Heart left ventricle (tissue), 16 donors: ENCODE results near the gene UMODL1. TPM values are rescaled to one million over a fixed set of nuclear protein-coding genes. Genes with fewer than 3 reads are reported as not detected.
A peak's percentile ranks its signal among the peaks of the same experiment; 100 is the strongest.

Experiments used
- ATAC-seq, 4 donors: fragments of 200-7000 bp; cut with Tn5 transposase; one replicate each; pipeline ENCODE4 v1.9.1; 2020 to 2022; ENCODE audit warnings: moderate library complexity in 4 of 4, mild to moderate bottlenecking in 3 of 4, moderate number of reproducible peaks in 1 of 4
- DNase-seq, 5 donors: peaks; one replicate each; pipeline ENCODE4 v3.0.0-alpha.2; 2020
- H3K27ac ChIP-seq, 12 donors: fragments of 200-600 bp; sonication (generic) in 4 of 12; one replicate each; pipeline versions ENCODE4 v1.5.0 to v1.8.0; 2016 to 2022; ENCODE audit warnings: mild to moderate bottlenecking in 2 of 12
- H3K27me3 ChIP-seq, 9 donors: fragments of 200-600 bp; sonication (generic) in 2 of 9; one replicate each; pipeline versions ENCODE4 v1.5.1 to v1.8.0; 2016 to 2022; ENCODE audit warnings: mild to moderate bottlenecking in 3 of 9
- H3K36me3 ChIP-seq, 9 donors: fragments of 200-600 bp; sonication (generic) in 2 of 9; one replicate each; pipeline versions ENCODE4 v1.5.0 to v1.8.0; 2018 to 2022; ENCODE audit warnings: mild to moderate bottlenecking in 2 of 9
- H3K4me1 ChIP-seq, 12 donors: fragments of 200-600 bp; sonication (generic) in 4 of 12; one replicate each; pipeline versions ENCODE4 v1.5.0 to v1.8.0; 2016 to 2022; ENCODE audit warnings: mild to moderate bottlenecking in 3 of 12
- H3K4me3 ChIP-seq, 12 donors: fragments of 200-600 bp; sonication (generic) in 4 of 12; one replicate each; pipeline versions ENCODE4 v1.5.0 to v1.8.0; 2017 to 2022; ENCODE audit warnings: mild to moderate bottlenecking in 9 of 12, moderate library complexity in 4 of 12
- H3K9me3 ChIP-seq, 12 donors: fragments of 200-600 bp; sonication (generic) in 4 of 12; one replicate each; pipeline versions ENCODE4 v1.5.0 to v1.8.0; 2016 to 2022; ENCODE audit warnings: mild to moderate bottlenecking in 1 of 12
- CTCF ChIP-seq, 12 donors: fragments of 200-600 bp; sonication (generic) in 4 of 12; IDR thresholded peaks; one replicate each; pipeline versions ENCODE4 v1.5.0 to v1.8.0; 2018 to 2022; ENCODE audit warnings: antibody characterized with exemption in 12 of 12, mild to moderate bottlenecking in 5 of 12
- POLR2A ChIP-seq, 2 donors: fragments of 450-650 bp; IDR thresholded peaks; one replicate each; pipeline ENCODE4 v1.6.1; 2017; ENCODE audit warnings: antibody characterized with exemption in 2 of 2, mild to moderate bottlenecking in 2 of 2, moderate library complexity in 2 of 2
- WGBS, 4 donors: extraction: QIAGEN DNeasy Blood & Tissue Kit in 2 of 4; methylation state at CpG; one replicate each; pipeline versions ENCODE4 v1.1.5 to v1.1.7; 2013 to 2018; 5-methylcytosine and 5-hydroxymethylcytosine counted together
- intact Hi-C, 10 donors: fragments of 100-400 bp; cut with DNase I; formaldehyde crosslinking; loops; one replicate each; pipeline versions ENCODE4 v1.11.1 to v1.14.2; 2022
- polyA plus RNA-seq, 2 donors: library from polyadenylated mRNA; stranded (reverse); fragments of 200-250 nt; gene quantifications; one replicate each; pipeline ENCODE4 v1.2.3, GENCODE V29; 2013
- total RNA-seq, 9 donors: library from RNA; depleted of rRNA in 2 of 9; stranded (reverse); fragments of >200 nt in 2 of 9; fragmentation: NEBNext Ultra II Directional in 3 of 9; extraction: Animal tissue kit (Norgen Biotek cat#: 25700) in 3 of 9; gene quantifications; one replicate each; pipeline versions ENCODE4 v1.1.0 to v1.2.4, GENCODE V29; 2016 to 2023
- donor health status: ischemic (EF 13 %, LVEDD 7.1; RV severe dilation, severe dysfunction).
- donor health status: healthy with polysubstance abuse.
- donor health status: DM: no; HTN: yes; CAD: no.
- donor health status: DM: no; HTN: no; CAD: no.
- donor health status: ischemic (EF 25% LVEDD 6.9; RV normal size, moderate dysfunction).
- donor health status: ischemic (EF 25% LVEDD 5.7; RV mildly dilated, moderate dysfunction).
- donor health status: healthy.
- donor health status: DM: yes; HTN: yes; CAD: no.
- donor health status: ischemic (EF 35%, LVEDD 5.7; RV mildly dilated, moderate dysfunction).
- donor health status: nonischemic (EF 11% LVEDD 7.7; RV severe dilation, severe dysfunction).
- donor health status: DM: yes; HTN: yes; CAD: no.
- donor health status: PGD.
- donor health status: ischemic (EF 29% LVEDD 5.4; RV normal size, mild dysfunction).
- donor health status: nonischemic (EF 23%, LVEDD 6.1; RV moderate dilation, normal function).

Gene UMODL1
- total and polyA plus RNA-seq, 11 donors, result 0.07 to 0.19 TPM; not detected in 9

DNA sequence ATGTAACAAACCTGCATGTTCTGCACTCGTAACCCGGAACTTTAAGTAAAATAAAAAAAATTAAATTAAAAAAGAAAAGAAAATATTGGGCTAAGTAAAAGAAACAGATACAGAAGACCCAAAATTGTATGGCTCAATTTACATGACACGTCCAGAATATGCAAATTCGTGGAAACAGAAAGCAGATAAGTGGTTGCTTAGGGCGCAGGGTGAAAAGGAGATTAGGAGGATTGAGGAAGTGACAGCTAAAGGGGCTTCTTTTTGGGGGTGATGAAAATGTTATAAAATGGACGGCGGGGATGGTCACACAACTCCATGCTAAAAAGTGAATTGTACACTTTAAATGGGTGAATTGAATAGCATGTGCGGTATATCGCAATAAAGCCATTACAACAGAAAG is 33.6 kb upstream of the UMODL1 start:
- no peaks in the 10 kb centered on the region for H3K9me3 ChIP-seq
- peaks cover 0 to 18% (median 2%) of the 10 kb centered on the region in 12 donors for H3K4me1 ChIP-seq
- no peak overlapping the region for H3K4me3 ChIP-seq
- no peaks in the 10 kb centered on the region for H3K36me3 ChIP-seq
- no peak for TF ChIP-seq POLR2A (IDR thresholded peaks at IDR 0.05)
- TF ChIP-seq CTCF (IDR thresholded peaks at IDR 0.05), result no peak
- ATAC-seq (no peak), DNase-seq (no peak)
- intact Hi-C loops, result no loop called here
- no peaks in the 10 kb centered on the region for H3K27me3 ChIP-seq
- WGBS, 4 donors, result 93 to 95% (median 93%) methylated on average over 9 of the region's 9 CpGs
- H3K27ac ChIP-seq, result no peak overlapping the region

GRCh38 chr21:42037943-42038342 is 33.2 kb upstream of the UMODL1 start:
- DNase-seq, result no peak
- no peaks in the 10 kb centered on the region for H3K9me3 ChIP-seq
- TF ChIP-seq POLR2A (IDR thresholded peaks at IDR 0.05) (no peak), CTCF (IDR thresholded peaks at IDR 0.05) (no peak)
- no peak overlapping the region for H3K4me3 ChIP-seq
- intact Hi-C loops, result no loop called here
- no peaks in the 10 kb centered on the region for H3K36me3 ChIP-seq
- 59 to 74% (median 70%) methylated on average over 10 to 12 of the region's 12 CpGs for WGBS, 4 donors
- H3K4me1 ChIP-seq, result peaks cover 0 to 18% (median 2%) of the 10 kb centered on the region in 12 donors
- H3K27ac ChIP-seq, result no peak overlapping the region
- no peak for ATAC-seq
- no peaks in the 10 kb centered on the region for H3K27me3 ChIP-seq

GRCh38 chr21:42038393-42038792 is 32.7 kb upstream of the UMODL1 start:
- Histone ChIP-seq H3K27ac (no peak overlapping the region), H3K9me3 (no peaks in the 10 kb centered on the region), H3K27me3 (no peaks in the 10 kb centered on the region), H3K4me1 (peaks cover 0 to 18% (median 2%) of the 10 kb centered on the region in 12 donors), H3K4me3 (no peak overlapping the region), H3K36me3 (no peaks in the 10 kb centered on the region)
- TF ChIP-seq CTCF (IDR thresholded peaks at IDR 0.05), result no peak
- no peak for TF ChIP-seq POLR2A (IDR thresholded peaks at IDR 0.05)
- ATAC-seq (no peak), DNase-seq (no peak)
- intact Hi-C loops, result no loop called here
- WGBS, 4 donors, result 91 to 97% (median 93%) methylated on average over 10 of the region's 10 CpGs

GRCh38 chr21:42038826-42039425 is 32.2 kb upstream of the UMODL1 start:
- intact Hi-C loops, result no loop called here
- no peaks in the 10 kb centered on the region for H3K27me3 ChIP-seq
- 80 to 91% (median 89%) methylated on average over 8 of the region's 8 CpGs for WGBS, 4 donors
- no peak for TF ChIP-seq POLR2A (IDR thresholded peaks at IDR 0.05)
- no peak for TF ChIP-seq CTCF (IDR thresholded peaks at IDR 0.05)
- H3K4me1 ChIP-seq, result peaks cover 0 to 18% (median 2%) of the 10 kb centered on the region in 12 donors
- H3K36me3 ChIP-seq, result no peaks in the 10 kb centered on the region
- no peaks in the 10 kb centered on the region for H3K9me3 ChIP-seq
- ATAC-seq, result no peak
- no peak for DNase-seq
- peak overlapping the region in 1 of 12 donors; percentile 39 for H3K27ac ChIP-seq
- H3K4me3 ChIP-seq, result no peak overlapping the region
